Ishikawa (cell line): ENCODE measurements around the gene DPYD.

Experiments used
- CEBPB ChIP-seq: IDR thresholded peaks from 2 replicates; pipeline ENCODE4 v1.6.1; 2012
- CREB1 ChIP-seq: IDR thresholded peaks from 2 replicates; pipeline ENCODE4 v1.6.1; 2012; ENCODE audit warnings: low read depth
- EGR1 ChIP-seq: IDR thresholded peaks from 2 replicates; pipeline ENCODE4 v1.6.1; 2012
- EP300 ChIP-seq: IDR thresholded peaks from 2 replicates; pipeline ENCODE4 v1.6.1; 2012; ENCODE audit warnings: borderline replicate concordance
- FOXM1 ChIP-seq: IDR thresholded peaks from 2 replicates; pipeline ENCODE4 v1.6.1; 2012; ENCODE audit warnings: low read depth, borderline replicate concordance
- NFIC ChIP-seq: IDR thresholded peaks from 2 replicates; pipeline ENCODE4 v1.6.1; 2012
- RAD21 ChIP-seq: IDR thresholded peaks from 2 replicates; pipeline ENCODE4 v1.6.1; 2012; ENCODE audit warnings: low read depth
- REST ChIP-seq: IDR thresholded peaks from 2 replicates; pipeline ENCODE4 v1.6.1; 2012; ENCODE audit warnings: low read depth, mild to moderate bottlenecking
- TAF1 ChIP-seq: IDR thresholded peaks from 2 replicates; pipeline ENCODE4 v1.6.1; 2012; ENCODE audit warnings: low read depth, mild to moderate bottlenecking
- TCF12 ChIP-seq: IDR thresholded peaks from 2 replicates; pipeline ENCODE4 v1.6.1; 2012; ENCODE audit warnings: low read depth
- TEAD4 ChIP-seq: IDR thresholded peaks from 2 replicates; pipeline ENCODE4 v1.6.1; 2012
- USF1 ChIP-seq: IDR thresholded peaks from 2 replicates; pipeline ENCODE4 v1.6.1; 2012
- YY1 ChIP-seq: IDR thresholded peaks from 2 replicates; pipeline ENCODE4 v1.6.1; 2012; ENCODE audit warnings: low read depth
- ZBTB7A ChIP-seq: IDR thresholded peaks from 2 replicates; pipeline ENCODE4 v1.6.1; 2012; ENCODE audit warnings: low read depth
- TF ChIP-seq, protein P1 (sequence below): IDR thresholded peaks from 2 replicates; pipeline ENCODE4 v1.6.1; 2012

The DPYD gene

GRCh38 chr1:97902067-97902466 lies 18.8 kb downstream of the DPYD start:
- TF ChIP-seq NFIC (no peak), EP300 (no peak), TEAD4 (no peak), EGR1 (no peak), CEBPB (no peak)

DNA sequence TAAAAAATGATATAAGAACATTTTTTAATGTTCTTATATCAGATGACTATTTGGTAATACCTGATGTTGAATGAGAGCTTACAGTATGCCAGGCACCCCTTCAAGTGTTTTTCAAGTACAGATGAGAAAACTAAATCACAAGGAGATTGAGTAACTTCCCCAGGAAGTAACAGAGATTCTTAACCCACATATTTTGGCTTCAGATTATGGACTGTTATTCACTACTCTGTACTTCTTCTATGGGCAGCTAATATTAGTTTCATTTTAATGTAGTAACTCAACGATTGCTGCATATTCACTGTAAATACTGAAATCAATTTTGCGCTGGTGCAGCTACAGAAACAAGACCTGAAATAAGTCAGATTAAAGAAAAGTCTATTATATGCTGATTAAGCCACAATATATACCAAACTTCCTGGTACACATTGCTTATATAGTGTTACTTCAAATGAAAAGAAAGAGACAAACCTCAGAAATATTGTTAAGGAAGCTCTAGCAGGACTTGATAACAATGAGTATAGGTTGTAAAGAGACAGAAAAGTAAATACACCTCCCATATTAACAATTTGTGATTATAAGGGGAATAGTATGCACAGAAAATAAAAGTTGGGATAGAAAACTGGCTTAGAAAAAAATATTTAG lies 19.7 kb downstream of the DPYD start:
- no peak for TF ChIP-seq USF1
- no peak for TF ChIP-seq TAF1
- TF ChIP-seq RAD21, result no peak
- TF ChIP-seq ZBTB7A, result no peak
- no peak for TF ChIP-seq FOXM1
- no peak for TF ChIP-seq REST
- no peak for TF ChIP-seq EP300
- no peak for TF ChIP-seq YY1
- TF ChIP-seq TCF12, result no peak
- no peak for TF ChIP-seq TEAD4
- TF ChIP-seq NFIC, result no peak
- TF ChIP-seq, protein P1, sequence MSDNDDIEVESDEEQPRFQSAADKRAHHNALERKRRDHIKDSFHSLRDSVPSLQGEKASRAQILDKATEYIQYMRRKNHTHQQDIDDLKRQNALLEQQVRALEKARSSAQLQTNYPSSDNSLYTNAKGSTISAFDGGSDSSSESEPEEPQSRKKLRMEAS, result no peak
- no peak for TF ChIP-seq CEBPB
- TF ChIP-seq CREB1, result no peak
- no peak for TF ChIP-seq EGR1

DNA sequence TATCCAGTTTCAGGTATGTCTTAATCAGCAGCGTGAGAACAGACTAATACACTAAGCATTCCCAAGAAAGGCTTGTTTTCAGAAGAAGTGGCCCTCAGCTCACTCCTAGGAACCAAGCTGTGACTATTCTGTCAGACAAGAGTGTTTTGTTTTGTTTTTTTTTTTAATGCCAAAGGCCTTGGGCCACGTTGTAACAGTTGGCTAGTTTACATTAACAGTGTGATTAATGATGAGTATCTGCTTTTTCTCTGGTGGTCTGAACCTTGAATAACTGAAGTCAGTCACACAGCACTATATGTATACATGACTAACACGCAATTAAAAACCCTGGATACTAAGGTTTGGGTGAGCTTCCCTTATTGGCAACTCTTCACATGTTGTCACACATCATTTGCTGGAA lies 21.9 kb downstream of the DPYD start:
- TF ChIP-seq TCF12, result no peak
- TF ChIP-seq ZBTB7A, result no peak
- no peak for TF ChIP-seq REST
- TF ChIP-seq USF1, result no peak
- no peak for TF ChIP-seq CEBPB
- no peak for TF ChIP-seq FOXM1
- TF ChIP-seq, protein P1, result no peak
- TF ChIP-seq EGR1, result no peak
- no peak for TF ChIP-seq EP300
- no peak for TF ChIP-seq TAF1
- no peak for TF ChIP-seq TEAD4

GRCh38 chr1:97895278-97895677 lies 25.6 kb downstream of the DPYD start:
- TF ChIP-seq CEBPB (no peak), TEAD4 (no peak), TAF1 (no peak), FOXM1 (no peak), CREB1 (no peak), ZBTB7A (no peak), REST (no peak), NFIC (no peak), EGR1 (no peak), USF1 (no peak), EP300 (no peak), RAD21 (no peak), TCF12 (no peak), YY1 (no peak)
- TF ChIP-seq, protein P1, result no peak
